A673 (cell line): Measurements from ENCODE around the gene POLG2. TPM values are rescaled to one million over a fixed set of nuclear protein-coding genes. Genes with fewer than 3 reads are reported as not detected.
A peak's percentile ranks its signal among the peaks of the same experiment; 100 is the strongest.

Experiments
- BruUV-seq: library from RNA; stranded (reverse); fragments of 400-500 nt; replicated peaks from 2 replicates; lab custom pipeline; 2021; lab: Mats Ljungman, UMichigan
- CTCF ChIA-PET: fragments of 300-600 bp; sonication (Branson Sonifier 250); formaldehyde crosslinking; loops from one replicate; lab custom pipeline; 2022; ENCODE audit warnings: antibody characterized with exemption; lab: Charles Lee
- POLR2A ChIA-PET: fragments of 300-600 bp; sonication (Branson Sonifier 250); formaldehyde crosslinking; loops from one replicate; lab custom pipeline; 2022; ENCODE audit warnings: antibody characterized with exemption; ENCODE audit not compliant: low non-redundant PET; lab: Charles Lee
- DNase-seq: peaks from one replicate; pipeline ENCODE4 v3.0.0-alpha.2; 2015; ENCODE audit warnings: low spot score
- H3K27ac ChIP-seq: fragments of 200-600 bp; sonication (generic); 2 replicates; pipeline ENCODE4 v1.5.1; 2016; ENCODE audit warnings: mixed run types, low read depth, mild to moderate bottlenecking, mixed read lengths, antibody characterized with exemption, low read length; ENCODE audit not compliant: poor library complexity, severe bottlenecking
- H3K27me3 ChIP-seq: fragments of 200-600 bp; sonication (generic); replicated peaks from 2 replicates; pipeline ENCODE4 v1.6.1; 2017; ENCODE audit warnings: mixed run types, low read depth, mild to moderate bottlenecking, mixed read lengths, antibody characterized with exemption, low read length; ENCODE audit not compliant: insufficient read depth, poor library complexity
- H3K36me3 ChIP-seq: fragments of 200-600 bp; sonication (generic); 2 replicates; pipeline ENCODE4 v1.6.1; 2016; ENCODE audit warnings: mixed run types, mild to moderate bottlenecking, mixed read lengths, antibody characterized with exemption, low read length; ENCODE audit not compliant: insufficient read depth, poor library complexity, severe bottlenecking
- H3K4me1 ChIP-seq: fragments of 200-600 bp; sonication (generic); 2 replicates; pipeline ENCODE4 v1.6.1; 2017; ENCODE audit warnings: mixed run types, mild to moderate bottlenecking, mixed read lengths, antibody characterized with exemption, low read length; ENCODE audit not compliant: insufficient read depth, poor library complexity, severe bottlenecking
- H3K4me3 ChIP-seq: fragments of 200-600 bp; sonication (generic); 2 replicates; pipeline ENCODE4 v1.5.1; 2016; ENCODE audit warnings: low read depth, mixed run types, mild to moderate bottlenecking, mixed read lengths, low read length; ENCODE audit not compliant: poor library complexity, severe bottlenecking
- H3K9me3 ChIP-seq: fragments of 200-600 bp; sonication (generic); 2 replicates; pipeline ENCODE4 v1.6.1; 2016; ENCODE audit warnings: mixed run types, low read depth, mild to moderate bottlenecking, mixed read lengths, antibody characterized with exemption, low read length; ENCODE audit not compliant: poor library complexity, severe bottlenecking
- EZH2 ChIP-seq: fragments of 200-600 bp; sonication (generic); IDR thresholded peaks from 2 replicates; pipeline ENCODE4 v1.6.1; 2017; ENCODE audit warnings: borderline replicate concordance, low read depth, mild to moderate bottlenecking, mixed read lengths, antibody characterized with exemption, low read length; ENCODE audit not compliant: poor library complexity, severe bottlenecking
- intact Hi-C: fragments of 100-400 bp; cut with micrococcal nuclease; formaldehyde crosslinking; loops from one replicate; pipeline ENCODE4 v1.10.0; 2022; ENCODE audit not compliant: unreplicated experiment
- total RNA-seq: library from RNA; stranded (reverse); gene quantifications from 2 replicates; pipeline ENCODE4 v1.2.3, GENCODE V29; 2021
- TF ChIP-seq, protein P1 (sequence below): fragments of 300-800, 200-600 bp; sonication (generic); conservative IDR thresholded peaks from 2 replicates; pipeline ENCODE4 v1.5.1; 2017; ENCODE audit warnings: low read depth, mild to moderate bottlenecking, antibody characterized with exemption, low read length, moderate library complexity, mixed read lengths

The POLG2 gene
- total RNA-seq, 1 experiment from 2014 or later: 25.6 TPM

DNA sequence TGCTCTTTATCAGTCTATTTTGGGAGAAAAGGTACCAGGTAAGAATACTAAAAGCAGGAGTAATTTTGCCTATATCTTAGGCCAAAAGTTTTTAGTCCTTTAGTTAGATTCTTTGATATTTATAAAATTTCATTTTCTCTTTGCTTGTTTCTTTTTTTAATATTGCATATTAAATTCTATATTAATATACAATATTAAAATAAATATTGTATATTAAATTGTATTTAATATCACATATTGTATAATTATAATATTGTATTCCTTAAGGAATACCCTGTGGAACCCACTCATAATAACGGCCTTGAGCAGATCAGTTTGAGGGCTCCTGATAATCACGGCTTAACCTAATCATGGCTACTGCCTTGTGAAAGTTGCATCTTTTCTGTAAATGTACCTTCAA, 11.8 kb upstream of the POLG2 start:
- no peak overlapping the region for H3K27ac ChIP-seq
- no peaks in the 10 kb centered on the region for H3K9me3 ChIP-seq
- no TSS peak for BruUV-seq
- peak overlapping the region; percentile 90 for H3K4me3 ChIP-seq
- DNase-seq: no peak
- ChIA-PET CTCF (no interaction called here), POLR2A (no interaction called here)
- H3K27me3 ChIP-seq: no peaks in the 10 kb centered on the region
- peaks cover 9% of the 10 kb centered on the region for H3K4me1 ChIP-seq
- TF ChIP-seq, protein P1, sequence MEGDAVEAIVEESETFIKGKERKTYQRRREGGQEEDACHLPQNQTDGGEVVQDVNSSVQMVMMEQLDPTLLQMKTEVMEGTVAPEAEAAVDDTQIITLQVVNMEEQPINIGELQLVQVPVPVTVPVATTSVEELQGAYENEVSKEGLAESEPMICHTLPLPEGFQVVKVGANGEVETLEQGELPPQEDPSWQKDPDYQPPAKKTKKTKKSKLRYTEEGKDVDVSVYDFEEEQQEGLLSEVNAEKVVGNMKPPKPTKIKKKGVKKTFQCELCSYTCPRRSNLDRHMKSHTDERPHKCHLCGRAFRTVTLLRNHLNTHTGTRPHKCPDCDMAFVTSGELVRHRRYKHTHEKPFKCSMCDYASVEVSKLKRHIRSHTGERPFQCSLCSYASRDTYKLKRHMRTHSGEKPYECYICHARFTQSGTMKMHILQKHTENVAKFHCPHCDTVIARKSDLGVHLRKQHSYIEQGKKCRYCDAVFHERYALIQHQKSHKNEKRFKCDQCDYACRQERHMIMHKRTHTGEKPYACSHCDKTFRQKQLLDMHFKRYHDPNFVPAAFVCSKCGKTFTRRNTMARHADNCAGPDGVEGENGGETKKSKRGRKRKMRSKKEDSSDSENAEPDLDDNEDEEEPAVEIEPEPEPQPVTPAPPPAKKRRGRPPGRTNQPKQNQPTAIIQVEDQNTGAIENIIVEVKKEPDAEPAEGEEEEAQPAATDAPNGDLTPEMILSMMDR: no peak
- TF ChIP-seq EZH2: no peak
- intact Hi-C loops: loop anchor here (5.0 kb wide), 2 partner anchors 139 to 474 kb away; no protein-coding TSS in a partner anchor
- H3K36me3 ChIP-seq: peaks cover 61% of the 10 kb centered on the region

DNA sequence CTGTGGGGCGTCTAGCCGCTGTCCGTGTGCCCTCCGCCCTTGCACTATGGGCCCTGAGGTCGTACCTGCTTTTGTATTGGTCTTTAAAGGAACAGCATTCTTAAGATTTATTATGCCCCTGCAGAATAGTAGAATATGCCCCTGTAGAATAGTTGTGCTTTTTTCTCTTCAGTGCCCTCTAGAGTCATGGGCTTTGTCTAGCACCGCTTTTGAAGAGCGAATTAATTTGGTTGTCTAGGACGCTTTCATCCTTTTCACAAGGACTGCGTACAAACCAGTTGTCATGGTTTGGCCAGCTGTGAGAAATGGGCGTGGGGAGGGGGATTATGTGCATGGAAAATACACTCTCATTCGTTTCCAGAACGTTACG, 10.5 kb upstream of the POLG2 start:
- BruUV-seq: no TSS peak
- DNase-seq: peak; percentile 86
- intact Hi-C loops: loop anchor here (5.0 kb wide), 2 partner anchors 140 to 475 kb away; no protein-coding TSS in a partner anchor
- peak overlapping the region; percentile 90 for H3K4me3 ChIP-seq
- no peaks in the 10 kb centered on the region for H3K27me3 ChIP-seq
- ChIA-PET POLR2A (interaction anchor here (0.6 to 0.8 kb wide), 3 partner anchors 9 to 90 kb away, joined by 3 read pairs; no protein-coding TSS in a partner anchor), CTCF (no interaction called here)
- H3K27ac ChIP-seq: peak overlapping the region; percentile 99
- no peaks in the 10 kb centered on the region for H3K9me3 ChIP-seq
- H3K4me1 ChIP-seq: peaks cover 10% of the 10 kb centered on the region
- peaks cover 61% of the 10 kb centered on the region for H3K36me3 ChIP-seq
- no peak for TF ChIP-seq EZH2
- TF ChIP-seq, protein P1: peak; percentile 62

DNA sequence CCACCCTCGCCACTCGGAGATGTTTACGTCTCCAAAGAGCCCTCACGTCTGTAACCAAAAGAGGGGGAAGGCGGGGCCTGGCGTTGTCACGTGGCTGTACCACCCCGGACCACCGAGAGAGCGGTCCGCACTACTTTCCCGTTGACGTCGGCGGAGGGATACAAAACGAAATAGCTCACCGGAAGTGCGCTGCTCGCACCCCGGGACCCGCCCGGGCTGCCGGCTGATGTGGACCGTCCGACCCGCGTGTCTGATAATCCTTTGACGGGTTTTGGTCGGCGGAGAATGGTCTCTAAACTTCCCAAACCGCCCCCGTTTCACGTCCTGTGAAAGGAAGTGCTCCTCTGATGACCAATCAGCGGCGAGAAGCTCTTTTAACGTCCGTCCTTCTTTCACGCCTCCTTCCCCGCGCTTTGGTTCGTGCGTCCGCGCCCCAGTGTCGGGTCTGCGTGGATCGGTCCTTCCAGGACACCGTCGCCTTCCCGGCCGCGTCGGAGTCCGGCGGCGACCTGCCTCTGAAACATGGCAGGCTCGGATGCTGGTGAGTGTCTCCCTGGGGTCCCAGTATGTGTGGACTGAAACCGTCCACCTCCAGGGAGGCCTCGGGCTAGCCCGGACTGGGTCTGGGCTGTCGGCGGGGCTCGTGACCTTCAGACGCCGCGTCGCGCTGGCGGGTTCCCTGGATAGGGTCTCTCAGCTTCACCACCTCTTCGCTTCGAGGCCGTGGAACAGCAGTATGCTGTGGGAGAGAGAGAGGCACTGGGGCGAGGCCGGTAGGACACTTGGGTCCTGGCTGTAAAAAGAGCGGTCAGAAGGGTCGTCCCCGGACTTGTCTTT, 9.9 kb upstream of the POLG2 start, which contains the start of gene CEP95:
CEP95 (plus strand) TSS at position 402 of the 837 bp plus-strand sequence; CDS start at position 523, 121 bp downstream.
- intact Hi-C loops: loop anchor here (5.0 kb wide), 2 partner anchors 141 to 476 kb away; no protein-coding TSS in a partner anchor
- Histone ChIP-seq H3K36me3 (peaks cover 61% of the 10 kb centered on the region), H3K4me3 (peak within 1 kb of the TSS; percentile 90), H3K4me1 (peaks cover 10% of the 10 kb centered on the region), H3K27ac (peak within 1 kb of the TSS; percentile 99), H3K27me3 (no peaks in the 10 kb centered on the region), H3K9me3 (no peaks in the 10 kb centered on the region)
- TF ChIP-seq, protein P1: no peak
- TF ChIP-seq EZH2: no peak
- BruUV-seq: no TSS peak
- peak; percentile 98 for DNase-seq
- CTCF ChIA-PET: no interaction called here
- POLR2A ChIA-PET: interaction anchor here (0.6 to 0.9 kb wide), 3 partner anchors 8 to 142 kb away, joined by 3 to 11 read pairs (median 3); no protein-coding TSS in a partner anchor
